ENCODE results near the gene OSBPL8. TPM values are rescaled to one million over a fixed set of nuclear protein-coding genes. Genes with fewer than 3 reads are reported as not detected.

Gene OSBPL8
- total and polyA plus RNA-seq, 2 experiments from 2014 or later = 78.0 to 124 TPM

DNA sequence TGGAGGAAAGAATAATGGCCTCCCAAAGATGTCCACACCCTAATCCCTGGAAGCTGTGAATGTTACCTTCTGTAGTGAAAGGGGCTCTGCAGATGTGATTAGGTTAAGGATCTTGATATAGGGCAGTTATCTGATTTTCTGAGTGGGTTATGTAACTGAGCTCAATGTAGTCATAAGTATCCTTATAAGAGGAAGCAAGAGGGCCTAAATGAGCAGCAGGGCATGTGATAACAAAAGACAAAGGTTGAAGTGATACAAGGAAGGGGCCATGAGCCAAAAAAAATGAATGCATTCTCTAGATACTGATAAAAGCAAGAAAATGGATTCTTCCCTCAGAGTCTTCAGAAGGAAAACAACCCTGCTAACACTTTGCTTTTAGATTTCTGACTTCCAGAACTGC lies 78.8 kb downstream of the OSBPL8 start:
- no peaks in the 10 kb centered on the region for H3K4me1 Mint-ChIP-seq
- Histone ChIP-seq H3K79me2 (replicated peaks; ENCODE audit: insufficient read depth) (peaks cover 16% of the 10 kb centered on the region), H3K27ac (ENCODE audit: low read depth) (no peak overlapping the region), H3K4me1 (ENCODE audit: insufficient read depth) (peaks cover 2% of the 10 kb centered on the region; the same call in 1 of the 2 replicates), H3K4me3 (no peak overlapping the region), H2AFZ (no peak overlapping the region), H3F3A (replicated peaks; ENCODE audit: low read depth) (no peaks in the 10 kb centered on the region), H3K36me3 (ENCODE audit: insufficient read depth) (no peaks in the 10 kb centered on the region), H3K27me3 (ENCODE audit: insufficient read depth) (no peaks in the 10 kb centered on the region), H3K4me2 (no peak overlapping the region), H3K9me2 (ENCODE audit: insufficient read depth) (no peaks in the 10 kb centered on the region), H4K20me1 (replicated peaks; ENCODE audit: insufficient read depth) (no peaks in the 10 kb centered on the region)
- ATAC-seq = no peak
- TF ChIP-seq JUNB (IDR thresholded peaks at IDR 0.05; ENCODE audit: unreplicated experiment) (no peak), EZH2 (IDR thresholded peaks at IDR 0.05; ENCODE audit: low read depth, unreplicated experiment) (no peak), NANOG (IDR thresholded peaks at IDR 0.05; ENCODE audit: borderline replicate concordance) (no peak), STAT1 (IDR thresholded peaks at IDR 0.05; ENCODE audit: unreplicated experiment) (no peak), CREB1 (CRISPR knock-in tag; IDR thresholded peaks at IDR 0.05; ENCODE audit: low read depth) (no peak), ZNF331 (CRISPR knock-in tag; IDR thresholded peaks at IDR 0.05; ENCODE audit: low read depth) (no peak), ZNF114 (CRISPR knock-in tag; IDR thresholded peaks at IDR 0.05) (no peak), EZH2phosphoT487 (IDR thresholded peaks at IDR 0.05; ENCODE audit: unreplicated experiment) (no peak), POLR2AphosphoS5 (IDR thresholded peaks at IDR 0.05; ENCODE audit: low read depth) (no peak)
- TF ChIP-seq, protein P1, sequence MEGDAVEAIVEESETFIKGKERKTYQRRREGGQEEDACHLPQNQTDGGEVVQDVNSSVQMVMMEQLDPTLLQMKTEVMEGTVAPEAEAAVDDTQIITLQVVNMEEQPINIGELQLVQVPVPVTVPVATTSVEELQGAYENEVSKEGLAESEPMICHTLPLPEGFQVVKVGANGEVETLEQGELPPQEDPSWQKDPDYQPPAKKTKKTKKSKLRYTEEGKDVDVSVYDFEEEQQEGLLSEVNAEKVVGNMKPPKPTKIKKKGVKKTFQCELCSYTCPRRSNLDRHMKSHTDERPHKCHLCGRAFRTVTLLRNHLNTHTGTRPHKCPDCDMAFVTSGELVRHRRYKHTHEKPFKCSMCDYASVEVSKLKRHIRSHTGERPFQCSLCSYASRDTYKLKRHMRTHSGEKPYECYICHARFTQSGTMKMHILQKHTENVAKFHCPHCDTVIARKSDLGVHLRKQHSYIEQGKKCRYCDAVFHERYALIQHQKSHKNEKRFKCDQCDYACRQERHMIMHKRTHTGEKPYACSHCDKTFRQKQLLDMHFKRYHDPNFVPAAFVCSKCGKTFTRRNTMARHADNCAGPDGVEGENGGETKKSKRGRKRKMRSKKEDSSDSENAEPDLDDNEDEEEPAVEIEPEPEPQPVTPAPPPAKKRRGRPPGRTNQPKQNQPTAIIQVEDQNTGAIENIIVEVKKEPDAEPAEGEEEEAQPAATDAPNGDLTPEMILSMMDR (conservative IDR thresholded peaks at IDR 0.05; ENCODE audit: low read depth in 2 of 2) = no peak
- TF ChIP-seq, protein P2, sequence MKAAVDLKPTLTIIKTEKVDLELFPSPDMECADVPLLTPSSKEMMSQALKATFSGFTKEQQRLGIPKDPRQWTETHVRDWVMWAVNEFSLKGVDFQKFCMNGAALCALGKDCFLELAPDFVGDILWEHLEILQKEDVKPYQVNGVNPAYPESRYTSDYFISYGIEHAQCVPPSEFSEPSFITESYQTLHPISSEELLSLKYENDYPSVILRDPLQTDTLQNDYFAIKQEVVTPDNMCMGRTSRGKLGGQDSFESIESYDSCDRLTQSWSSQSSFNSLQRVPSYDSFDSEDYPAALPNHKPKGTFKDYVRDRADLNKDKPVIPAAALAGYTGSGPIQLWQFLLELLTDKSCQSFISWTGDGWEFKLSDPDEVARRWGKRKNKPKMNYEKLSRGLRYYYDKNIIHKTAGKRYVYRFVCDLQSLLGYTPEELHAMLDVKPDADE (IDR thresholded peaks at IDR 0.05) = no peak
- TF ChIP-seq, protein P3, sequence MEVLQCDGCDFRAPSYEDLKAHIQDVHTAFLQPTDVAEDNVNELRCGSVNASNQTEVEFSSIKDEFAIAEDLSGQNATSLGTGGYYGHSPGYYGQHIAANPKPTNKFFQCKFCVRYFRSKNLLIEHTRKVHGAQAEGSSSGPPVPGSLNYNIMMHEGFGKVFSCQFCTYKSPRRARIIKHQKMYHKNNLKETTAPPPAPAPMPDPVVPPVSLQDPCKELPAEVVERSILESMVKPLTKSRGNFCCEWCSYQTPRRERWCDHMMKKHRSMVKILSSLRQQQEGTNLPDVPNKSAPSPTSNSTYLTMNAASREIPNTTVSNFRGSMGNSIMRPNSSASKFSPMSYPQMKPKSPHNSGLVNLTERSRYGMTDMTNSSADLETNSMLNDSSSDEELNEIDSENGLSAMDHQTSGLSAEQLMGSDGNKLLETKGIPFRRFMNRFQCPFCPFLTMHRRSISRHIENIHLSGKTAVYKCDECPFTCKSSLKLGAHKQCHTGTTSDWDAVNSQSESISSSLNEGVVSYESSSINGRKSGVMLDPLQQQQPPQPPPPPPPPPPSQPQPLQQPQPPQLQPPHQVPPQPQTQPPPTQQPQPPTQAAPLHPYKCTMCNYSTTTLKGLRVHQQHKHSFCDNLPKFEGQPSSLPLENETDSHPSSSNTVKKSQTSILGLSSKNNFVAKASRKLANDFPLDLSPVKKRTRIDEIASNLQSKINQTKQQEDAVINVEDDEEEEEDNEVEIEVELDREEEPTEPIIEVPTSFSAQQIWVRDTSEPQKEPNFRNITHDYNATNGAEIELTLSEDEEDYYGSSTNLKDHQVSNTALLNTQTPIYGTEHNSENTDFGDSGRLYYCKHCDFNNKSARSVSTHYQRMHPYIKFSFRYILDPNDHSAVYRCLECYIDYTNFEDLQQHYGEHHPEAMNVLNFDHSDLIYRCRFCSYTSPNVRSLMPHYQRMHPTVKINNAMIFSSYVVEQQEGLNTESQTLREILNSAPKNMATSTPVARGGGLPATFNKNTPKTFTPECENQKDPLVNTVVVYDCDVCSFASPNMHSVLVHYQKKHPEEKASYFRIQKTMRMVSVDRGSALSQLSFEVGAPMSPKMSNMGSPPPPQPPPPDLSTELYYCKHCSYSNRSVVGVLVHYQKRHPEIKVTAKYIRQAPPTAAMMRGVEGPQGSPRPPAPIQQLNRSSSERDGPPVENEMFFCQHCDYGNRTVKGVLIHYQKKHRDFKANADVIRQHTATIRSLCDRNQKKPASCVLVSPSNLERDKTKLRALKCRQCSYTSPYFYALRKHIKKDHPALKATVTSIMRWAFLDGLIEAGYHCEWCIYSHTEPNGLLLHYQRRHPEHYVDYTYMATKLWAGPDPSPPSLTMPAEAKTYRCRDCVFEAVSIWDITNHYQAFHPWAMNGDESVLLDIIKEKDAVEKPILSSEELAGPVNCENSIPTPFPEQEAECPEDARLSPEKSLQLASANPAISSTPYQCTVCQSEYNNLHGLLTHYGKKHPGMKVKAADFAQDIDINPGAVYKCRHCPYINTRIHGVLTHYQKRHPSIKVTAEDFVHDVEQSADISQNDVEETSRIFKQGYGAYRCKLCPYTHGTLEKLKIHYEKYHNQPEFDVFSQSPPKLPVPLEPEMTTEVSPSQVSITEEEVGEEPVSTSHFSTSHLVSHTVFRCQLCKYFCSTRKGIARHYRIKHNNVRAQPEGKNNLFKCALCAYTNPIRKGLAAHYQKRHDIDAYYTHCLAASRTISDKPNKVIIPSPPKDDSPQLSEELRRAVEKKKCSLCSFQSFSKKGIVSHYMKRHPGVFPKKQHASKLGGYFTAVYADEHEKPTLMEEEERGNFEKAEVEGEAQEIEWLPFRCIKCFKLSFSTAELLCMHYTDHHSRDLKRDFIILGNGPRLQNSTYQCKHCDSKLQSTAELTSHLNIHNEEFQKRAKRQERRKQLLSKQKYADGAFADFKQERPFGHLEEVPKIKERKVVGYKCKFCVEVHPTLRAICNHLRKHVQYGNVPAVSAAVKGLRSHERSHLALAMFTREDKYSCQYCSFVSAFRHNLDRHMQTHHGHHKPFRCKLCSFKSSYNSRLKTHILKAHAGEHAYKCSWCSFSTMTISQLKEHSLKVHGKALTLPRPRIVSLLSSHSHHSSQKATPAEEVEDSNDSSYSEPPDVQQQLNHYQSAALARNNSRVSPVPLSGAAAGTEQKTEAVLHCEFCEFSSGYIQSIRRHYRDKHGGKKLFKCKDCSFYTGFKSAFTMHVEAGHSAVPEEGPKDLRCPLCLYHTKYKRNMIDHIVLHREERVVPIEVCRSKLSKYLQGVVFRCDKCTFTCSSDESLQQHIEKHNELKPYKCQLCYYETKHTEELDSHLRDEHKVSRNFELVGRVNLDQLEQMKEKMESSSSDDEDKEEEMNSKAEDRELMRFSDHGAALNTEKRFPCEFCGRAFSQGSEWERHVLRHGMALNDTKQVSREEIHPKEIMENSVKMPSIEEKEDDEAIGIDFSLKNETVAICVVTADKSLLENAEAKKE (CRISPR knock-in tag; IDR thresholded peaks at IDR 0.05) = no peak
- TF ChIP-seq, protein P4, sequence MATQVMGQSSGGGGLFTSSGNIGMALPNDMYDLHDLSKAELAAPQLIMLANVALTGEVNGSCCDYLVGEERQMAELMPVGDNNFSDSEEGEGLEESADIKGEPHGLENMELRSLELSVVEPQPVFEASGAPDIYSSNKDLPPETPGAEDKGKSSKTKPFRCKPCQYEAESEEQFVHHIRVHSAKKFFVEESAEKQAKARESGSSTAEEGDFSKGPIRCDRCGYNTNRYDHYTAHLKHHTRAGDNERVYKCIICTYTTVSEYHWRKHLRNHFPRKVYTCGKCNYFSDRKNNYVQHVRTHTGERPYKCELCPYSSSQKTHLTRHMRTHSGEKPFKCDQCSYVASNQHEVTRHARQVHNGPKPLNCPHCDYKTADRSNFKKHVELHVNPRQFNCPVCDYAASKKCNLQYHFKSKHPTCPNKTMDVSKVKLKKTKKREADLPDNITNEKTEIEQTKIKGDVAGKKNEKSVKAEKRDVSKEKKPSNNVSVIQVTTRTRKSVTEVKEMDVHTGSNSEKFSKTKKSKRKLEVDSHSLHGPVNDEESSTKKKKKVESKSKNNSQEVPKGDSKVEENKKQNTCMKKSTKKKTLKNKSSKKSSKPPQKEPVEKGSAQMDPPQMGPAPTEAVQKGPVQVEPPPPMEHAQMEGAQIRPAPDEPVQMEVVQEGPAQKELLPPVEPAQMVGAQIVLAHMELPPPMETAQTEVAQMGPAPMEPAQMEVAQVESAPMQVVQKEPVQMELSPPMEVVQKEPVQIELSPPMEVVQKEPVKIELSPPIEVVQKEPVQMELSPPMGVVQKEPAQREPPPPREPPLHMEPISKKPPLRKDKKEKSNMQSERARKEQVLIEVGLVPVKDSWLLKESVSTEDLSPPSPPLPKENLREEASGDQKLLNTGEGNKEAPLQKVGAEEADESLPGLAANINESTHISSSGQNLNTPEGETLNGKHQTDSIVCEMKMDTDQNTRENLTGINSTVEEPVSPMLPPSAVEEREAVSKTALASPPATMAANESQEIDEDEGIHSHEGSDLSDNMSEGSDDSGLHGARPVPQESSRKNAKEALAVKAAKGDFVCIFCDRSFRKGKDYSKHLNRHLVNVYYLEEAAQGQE (IDR thresholded peaks at IDR 0.05; ENCODE audit: unreplicated experiment) = no peak
- no peak for DNase-seq (ENCODE audit: low spot score)
- H3K9me3 Mint-ChIP-seq = no peaks in the 10 kb centered on the region
- H3K27ac Mint-ChIP-seq = no peak overlapping the region; the same call in 1 of the 2 replicates
- no peaks in the 10 kb centered on the region for H3K27me3 Mint-ChIP-seq (ENCODE audit: insufficient read depth, low read depth, poor library complexity)
- H3K36me3 Mint-ChIP-seq (ENCODE audit: low read depth) = peaks cover 4% of the 10 kb centered on the region; the same call in 1 of the 3 replicates
- H3K4me3 Mint-ChIP-seq = no peak overlapping the region

Data from GM23338 (cell line).